Activated B cell treated with CpG ODN at 0.5 μM for 24 hours (primary cell): ENCODE results near the gene CYB5R3. TPM values are rescaled to one million over a fixed set of nuclear protein-coding genes. Genes with fewer than 3 reads are reported as not detected.

Source experiments
- ATAC-seq: fragments of 200-7000 bp; cut with Tn5 transposase; one replicate; pipeline ENCODE4 v1.10.0; 2021; ENCODE audit warnings: low read depth, mild to moderate bottlenecking, moderate library complexity
- CTCF ChIA-PET: fragments of 350-600 bp; sonication (Branson Sonifier 250); formaldehyde crosslinking; loops from one replicate; lab custom pipeline; 2021; ENCODE audit warnings: antibody characterized with exemption; lab: Charles Lee
- POLR2A ChIA-PET: fragments of 350-600 bp; sonication (Branson Sonifier 250); formaldehyde crosslinking; loops from one replicate; lab custom pipeline; 2021; ENCODE audit warnings: antibody characterized with exemption; lab: Charles Lee
- DNase-seq: peaks from one replicate; pipeline ENCODE4 v3.0.0; 2022
- H3K27ac Mint-ChIP-seq: one replicate; pipeline ENCODE4 v1.8.0; 2020; ENCODE audit warnings: mixed read lengths
- H3K27me3 Mint-ChIP-seq: one replicate; pipeline ENCODE4 v1.8.0; 2021; ENCODE audit warnings: mixed read lengths
- H3K36me3 Mint-ChIP-seq: one replicate; pipeline ENCODE4 v1.8.0; 2021; ENCODE audit warnings: low read depth, mixed read lengths
- H3K4me1 Mint-ChIP-seq: one replicate; pipeline ENCODE4 v1.8.0; 2021; ENCODE audit warnings: mixed read lengths
- H3K4me3 Mint-ChIP-seq: one replicate; pipeline ENCODE4 v1.8.0; 2020; ENCODE audit warnings: mild to moderate bottlenecking, mixed read lengths
- H3K9me3 Mint-ChIP-seq: one replicate; pipeline ENCODE4 v1.8.0; 2020; ENCODE audit warnings: mixed read lengths
- CTCF ChIP-seq: fragments of 200-600 bp; IDR thresholded peaks from one replicate; pipeline ENCODE4 v1.8.0; 2022; ENCODE audit warnings: antibody characterized with exemption, mild to moderate bottlenecking
- intact Hi-C: fragments of 100-400 bp; cut with micrococcal nuclease; formaldehyde crosslinking; loops from one replicate; pipeline ENCODE4 v1.15.1; 2024
- total RNA-seq: library from RNA; stranded (reverse); gene quantifications from 2 replicates; pipeline ENCODE4 v1.2.3, GENCODE V29; 2022

The CYB5R3 gene
- total RNA-seq, 1 donor from 2014 or later: 91.7 TPM

- no peaks in the 10 kb centered on the region for H3K9me3 Mint-ChIP-seq
- H3K4me3 Mint-ChIP-seq: peak within 1 kb of the TSS; percentile 97
- H3K36me3 Mint-ChIP-seq: peaks cover 52% of the 10 kb centered on the region
- ChIA-PET CTCF (interaction anchor here (0.7 to 1.7 kb wide), 7 partner anchors 54 to 523 kb away, joined by 3 to 6 read pairs (median 3); no protein-coding TSS in a partner anchor), POLR2A (interaction anchor here (0.5 to 4.0 kb wide), 86 partner anchors 8 to 1423 kb away, joined by 3 to 96 read pairs (median 4); partner anchors contain the start of genes ARFGAP3, ATP5MGL, CCDC134 and CYB5R3)
- DNase-seq (peak; percentile 97), ATAC-seq (peak; percentile 60)
- H3K27me3 Mint-ChIP-seq: no peaks in the 10 kb centered on the region
- peaks cover 56% of the 10 kb centered on the region for H3K4me1 Mint-ChIP-seq
- no peak for TF ChIP-seq CTCF
- peak within 1 kb of the TSS; percentile 100 for H3K27ac Mint-ChIP-seq
- intact Hi-C loops: loop anchor here (1.0 to 5.0 kb wide), 10 partner anchors 32 to 522 kb away; partner anchors contain the start of genes ARFGAP3, CYB5R3, NDUFA6 and PACSIN2
Measured at GRCh38 chr22:42614312-42615091, 34.7 kb downstream of the CYB5R3 start, which contains the start of gene POLDIP3. Gene POLDIP3 (minus strand): TSS chr22:42614883. CDS start chr22:42614857, 26 bp downstream.

GRCh38 chr22:42613872-42614301 lies 35.3 kb downstream of the CYB5R3 start:
- ATAC-seq (no peak), DNase-seq (no peak)
- Mint-ChIP-seq H3K27me3 (no peaks in the 10 kb centered on the region), H3K36me3 (peaks cover 49% of the 10 kb centered on the region), H3K4me3 (peak overlapping the region; percentile 91), H3K9me3 (no peaks in the 10 kb centered on the region), H3K4me1 (peaks cover 57% of the 10 kb centered on the region), H3K27ac (peak overlapping the region; percentile 97)
- ChIA-PET POLR2A (interaction anchor here (0.5 to 4.0 kb wide), 49 partner anchors 8 to 1305 kb away, joined by 3 to 96 read pairs (median 6); partner anchors contain the start of genes ARFGAP3, CCDC134, CYB5R3 and DESI1), CTCF (interaction anchor here (0.7 to 1.7 kb wide), 5 partner anchors 62 to 320 kb away, joined by 3 to 6 read pairs (median 3); no protein-coding TSS in a partner anchor)
- intact Hi-C loops: loop anchor here (2.0 to 5.0 kb wide), 7 partner anchors 31 to 522 kb away; partner anchors contain the start of genes NDUFA6, PACSIN2, RRP7A and SERHL2
- TF ChIP-seq CTCF: no peak

- Mint-ChIP-seq H3K36me3 (peaks cover 58% of the 10 kb centered on the region), H3K4me3 (peak overlapping the region; percentile 35), H3K9me3 (no peaks in the 10 kb centered on the region), H3K27me3 (no peaks in the 10 kb centered on the region), H3K4me1 (peaks cover 62% of the 10 kb centered on the region), H3K27ac (no peak overlapping the region)
- POLR2A ChIA-PET: interaction anchor here (0.8 to 2.4 kb wide), 2 partner anchors 14 to 30 kb away, joined by 3 to 7 read pairs; no protein-coding TSS in a partner anchor
- ATAC-seq: no peak
- no peak for DNase-seq
- CTCF ChIA-PET: no interaction called here
- intact Hi-C loops: loop anchor here (5.0 kb wide), 2 partner anchors 95 to 520 kb away; partner anchors contain the start of genes NDUFA6 and RRP7A
- no peak for TF ChIP-seq CTCF
Measured at GRCh38 chr22:42612336-42612735, 36.9 kb downstream of the CYB5R3 start.

- ATAC-seq (no peak), DNase-seq (no peak)
- Mint-ChIP-seq H3K9me3 (no peaks in the 10 kb centered on the region), H3K36me3 (peaks cover 68% of the 10 kb centered on the region), H3K27me3 (no peaks in the 10 kb centered on the region), H3K4me1 (peaks cover 61% of the 10 kb centered on the region), H3K27ac (no peak overlapping the region), H3K4me3 (no peak overlapping the region)
- CTCF ChIA-PET: no interaction called here
- intact Hi-C loops: loop anchor here (5.0 kb wide), 2 partner anchors 94 to 519 kb away; partner anchors contain the start of genes NDUFA6 and RRP7A
- POLR2A ChIA-PET: interaction anchor here (2.4 kb wide), 1 partner anchor 29 kb away, joined by 7 read pairs; no protein-coding TSS in a partner anchor
- TF ChIP-seq CTCF: no peak
Measured at GRCh38 chr22:42611051-42611450, 38.1 kb downstream of the CYB5R3 start.
